Measurements from ENCODE around the gene CLIP3. TPM values are rescaled to one million over a fixed set of nuclear protein-coding genes. Genes with fewer than 3 reads are reported as not detected.
A peak's percentile ranks its signal among the peaks of the same experiment; 100 is the strongest.

The CLIP3 gene
- total and polyA plus RNA-seq, 2 of the 13 experiments (the other 11 are each of a cell fraction or from before 2014, with no cell fraction given): 0.15 to 1.2 TPM

DNA sequence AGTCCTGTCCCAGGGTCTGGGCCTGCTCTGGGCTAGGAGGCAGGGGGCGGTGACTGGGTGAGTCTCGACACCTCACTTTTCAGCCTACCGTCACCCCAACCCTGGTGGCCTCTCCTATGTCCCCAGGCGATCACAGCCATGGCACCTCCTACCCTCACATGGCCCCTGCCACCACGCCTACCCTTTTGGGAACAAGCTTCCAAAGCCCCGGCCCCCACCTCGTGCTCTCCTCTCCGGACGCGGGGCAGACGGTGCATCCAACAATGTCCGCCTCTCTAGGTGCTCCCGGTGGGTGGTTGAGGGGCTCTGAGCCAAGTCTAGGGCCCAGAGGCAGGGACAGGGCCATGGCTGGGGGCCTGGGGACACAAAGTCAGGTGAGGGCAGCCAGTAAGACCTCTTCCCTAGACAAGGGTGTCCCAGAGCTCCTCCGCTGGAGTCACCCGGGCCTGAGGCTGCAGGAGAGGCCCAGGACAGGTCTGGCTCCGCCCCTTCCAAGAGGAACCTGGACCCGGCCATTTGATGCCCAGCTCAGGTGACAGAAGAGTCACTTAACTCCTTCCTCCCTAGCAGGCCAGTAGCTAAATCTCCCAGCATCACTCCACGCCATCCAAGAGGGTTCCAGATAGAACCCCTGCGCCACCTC is 24.2 kb downstream of the CLIP3 start, which contains the start of gene SYNE4 (continued):
- TF ChIP-seq, protein P1, sequence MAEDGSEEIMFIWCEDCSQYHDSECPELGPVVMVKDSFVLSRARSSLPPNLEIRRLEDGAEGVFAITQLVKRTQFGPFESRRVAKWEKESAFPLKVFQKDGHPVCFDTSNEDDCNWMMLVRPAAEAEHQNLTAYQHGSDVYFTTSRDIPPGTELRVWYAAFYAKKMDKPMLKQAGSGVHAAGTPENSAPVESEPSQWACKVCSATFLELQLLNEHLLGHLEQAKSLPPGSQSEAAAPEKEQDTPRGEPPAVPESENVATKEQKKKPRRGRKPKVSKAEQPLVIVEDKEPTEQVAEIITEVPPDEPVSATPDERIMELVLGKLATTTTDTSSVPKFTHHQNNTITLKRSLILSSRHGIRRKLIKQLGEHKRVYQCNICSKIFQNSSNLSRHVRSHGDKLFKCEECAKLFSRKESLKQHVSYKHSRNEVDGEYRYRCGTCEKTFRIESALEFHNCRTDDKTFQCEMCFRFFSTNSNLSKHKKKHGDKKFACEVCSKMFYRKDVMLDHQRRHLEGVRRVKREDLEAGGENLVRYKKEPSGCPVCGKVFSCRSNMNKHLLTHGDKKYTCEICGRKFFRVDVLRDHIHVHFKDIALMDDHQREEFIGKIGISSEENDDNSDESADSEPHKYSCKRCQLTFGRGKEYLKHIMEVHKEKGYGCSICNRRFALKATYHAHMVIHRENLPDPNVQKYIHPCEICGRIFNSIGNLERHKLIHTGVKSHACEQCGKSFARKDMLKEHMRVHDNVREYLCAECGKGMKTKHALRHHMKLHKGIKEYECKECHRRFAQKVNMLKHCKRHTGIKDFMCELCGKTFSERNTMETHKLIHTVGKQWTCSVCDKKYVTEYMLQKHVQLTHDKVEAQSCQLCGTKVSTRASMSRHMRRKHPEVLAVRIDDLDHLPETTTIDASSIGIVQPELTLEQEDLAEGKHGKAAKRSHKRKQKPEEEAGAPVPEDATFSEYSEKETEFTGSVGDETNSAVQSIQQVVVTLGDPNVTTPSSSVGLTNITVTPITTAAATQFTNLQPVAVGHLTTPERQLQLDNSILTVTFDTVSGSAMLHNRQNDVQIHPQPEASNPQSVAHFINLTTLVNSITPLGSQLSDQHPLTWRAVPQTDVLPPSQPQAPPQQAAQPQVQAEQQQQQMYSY (CRISPR knock-in tag; IDR thresholded peaks at IDR 0.05): 0 out of 2 replicates have a peak, but pooled peaks have one; percentile 21
- TF ChIP-seq ZNF577 (CRISPR knock-in tag; IDR thresholded peaks at IDR 0.05; ENCODE audit: borderline replicate concordance, low read depth) (no peak), PITX1 (CRISPR knock-in tag; IDR thresholded peaks at IDR 0.05) (peak; percentile 29; the same call in 1 of the 2 replicates), AKAP8 (CRISPR knock-in tag; IDR thresholded peaks at IDR 0.05) (no peak), ZNF674 (CRISPR knock-in tag; IDR thresholded peaks at IDR 0.05; ENCODE audit: low read depth) (no peak), RFX1 (IDR thresholded peaks at IDR 0.05) (no peak), CBX1 (IDR thresholded peaks at IDR 0.05; ENCODE audit: low read depth) (no peak), ZNF44 (CRISPR knock-in tag; IDR thresholded peaks at IDR 0.05) (no peak), ZNF350 (CRISPR knock-in tag; IDR thresholded peaks at IDR 0.05; ENCODE audit: borderline replicate concordance, low read depth) (0 out of 2 replicates have a peak, but pooled peaks have one; percentile 63), SOX6 (IDR thresholded peaks at IDR 0.05) (no peak), SOX6 (CRISPR knock-in tag; IDR thresholded peaks at IDR 0.05) (peak; percentile 36; the same call in 1 of the 2 replicates), CEBPB (IDR thresholded peaks at IDR 0.05; ENCODE audit: borderline replicate concordance, low read depth, low read length) (no peak), ZNF619 (CRISPR knock-in tag; IDR thresholded peaks at IDR 0.05) (no peak), KDM1A (CRISPR knock-in tag; IDR thresholded peaks at IDR 0.05) (0 out of 2 replicates have a peak, but pooled peaks have one; percentile 22), NFKBIZ (CRISPR knock-in tag; IDR thresholded peaks at IDR 0.05) (no peak), ZFP37 (CRISPR knock-in tag; IDR thresholded peaks at IDR 0.05; ENCODE audit: borderline replicate concordance) (no peak), ZNF329 (CRISPR knock-in tag; IDR thresholded peaks at IDR 0.05; ENCODE audit: low read depth) (peak; percentile 56; the same call in 1 of the 2 replicates)
- TF ChIP-seq, protein P2, sequence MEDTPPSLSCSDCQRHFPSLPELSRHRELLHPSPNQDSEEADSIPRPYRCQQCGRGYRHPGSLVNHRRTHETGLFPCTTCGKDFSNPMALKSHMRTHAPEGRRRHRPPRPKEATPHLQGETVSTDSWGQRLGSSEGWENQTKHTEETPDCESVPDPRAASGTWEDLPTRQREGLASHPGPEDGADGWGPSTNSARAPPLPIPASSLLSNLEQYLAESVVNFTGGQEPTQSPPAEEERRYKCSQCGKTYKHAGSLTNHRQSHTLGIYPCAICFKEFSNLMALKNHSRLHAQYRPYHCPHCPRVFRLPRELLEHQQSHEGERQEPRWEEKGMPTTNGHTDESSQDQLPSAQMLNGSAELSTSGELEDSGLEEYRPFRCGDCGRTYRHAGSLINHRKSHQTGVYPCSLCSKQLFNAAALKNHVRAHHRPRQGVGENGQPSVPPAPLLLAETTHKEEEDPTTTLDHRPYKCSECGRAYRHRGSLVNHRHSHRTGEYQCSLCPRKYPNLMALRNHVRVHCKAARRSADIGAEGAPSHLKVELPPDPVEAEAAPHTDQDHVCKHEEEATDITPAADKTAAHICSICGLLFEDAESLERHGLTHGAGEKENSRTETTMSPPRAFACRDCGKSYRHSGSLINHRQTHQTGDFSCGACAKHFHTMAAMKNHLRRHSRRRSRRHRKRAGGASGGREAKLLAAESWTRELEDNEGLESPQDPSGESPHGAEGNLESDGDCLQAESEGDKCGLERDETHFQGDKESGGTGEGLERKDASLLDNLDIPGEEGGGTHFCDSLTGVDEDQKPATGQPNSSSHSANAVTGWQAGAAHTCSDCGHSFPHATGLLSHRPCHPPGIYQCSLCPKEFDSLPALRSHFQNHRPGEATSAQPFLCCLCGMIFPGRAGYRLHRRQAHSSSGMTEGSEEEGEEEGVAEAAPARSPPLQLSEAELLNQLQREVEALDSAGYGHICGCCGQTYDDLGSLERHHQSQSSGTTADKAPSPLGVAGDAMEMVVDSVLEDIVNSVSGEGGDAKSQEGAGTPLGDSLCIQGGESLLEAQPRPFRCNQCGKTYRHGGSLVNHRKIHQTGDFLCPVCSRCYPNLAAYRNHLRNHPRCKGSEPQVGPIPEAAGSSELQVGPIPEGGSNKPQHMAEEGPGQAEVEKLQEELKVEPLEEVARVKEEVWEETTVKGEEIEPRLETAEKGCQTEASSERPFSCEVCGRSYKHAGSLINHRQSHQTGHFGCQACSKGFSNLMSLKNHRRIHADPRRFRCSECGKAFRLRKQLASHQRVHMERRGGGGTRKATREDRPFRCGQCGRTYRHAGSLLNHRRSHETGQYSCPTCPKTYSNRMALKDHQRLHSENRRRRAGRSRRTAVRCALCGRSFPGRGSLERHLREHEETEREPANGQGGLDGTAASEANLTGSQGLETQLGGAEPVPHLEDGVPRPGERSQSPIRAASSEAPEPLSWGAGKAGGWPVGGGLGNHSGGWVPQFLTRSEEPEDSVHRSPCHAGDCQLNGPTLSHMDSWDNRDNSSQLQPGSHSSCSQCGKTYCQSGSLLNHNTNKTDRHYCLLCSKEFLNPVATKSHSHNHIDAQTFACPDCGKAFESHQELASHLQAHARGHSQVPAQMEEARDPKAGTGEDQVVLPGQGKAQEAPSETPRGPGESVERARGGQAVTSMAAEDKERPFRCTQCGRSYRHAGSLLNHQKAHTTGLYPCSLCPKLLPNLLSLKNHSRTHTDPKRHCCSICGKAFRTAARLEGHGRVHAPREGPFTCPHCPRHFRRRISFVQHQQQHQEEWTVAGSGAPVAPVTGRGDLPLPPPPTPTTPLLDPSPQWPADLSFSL (CRISPR knock-in tag; IDR thresholded peaks at IDR 0.05): no peak
- TF ChIP-seq, protein P3, sequence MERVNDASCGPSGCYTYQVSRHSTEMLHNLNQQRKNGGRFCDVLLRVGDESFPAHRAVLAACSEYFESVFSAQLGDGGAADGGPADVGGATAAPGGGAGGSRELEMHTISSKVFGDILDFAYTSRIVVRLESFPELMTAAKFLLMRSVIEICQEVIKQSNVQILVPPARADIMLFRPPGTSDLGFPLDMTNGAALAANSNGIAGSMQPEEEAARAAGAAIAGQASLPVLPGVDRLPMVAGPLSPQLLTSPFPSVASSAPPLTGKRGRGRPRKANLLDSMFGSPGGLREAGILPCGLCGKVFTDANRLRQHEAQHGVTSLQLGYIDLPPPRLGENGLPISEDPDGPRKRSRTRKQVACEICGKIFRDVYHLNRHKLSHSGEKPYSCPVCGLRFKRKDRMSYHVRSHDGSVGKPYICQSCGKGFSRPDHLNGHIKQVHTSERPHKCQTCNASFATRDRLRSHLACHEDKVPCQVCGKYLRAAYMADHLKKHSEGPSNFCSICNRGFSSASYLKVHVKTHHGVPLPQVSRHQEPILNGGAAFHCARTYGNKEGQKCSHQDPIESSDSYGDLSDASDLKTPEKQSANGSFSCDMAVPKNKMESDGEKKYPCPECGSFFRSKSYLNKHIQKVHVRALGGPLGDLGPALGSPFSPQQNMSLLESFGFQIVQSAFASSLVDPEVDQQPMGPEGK (CRISPR knock-in tag; IDR thresholded peaks at IDR 0.05): peak; percentile 42; the same call in 1 of the 2 replicates

Measured in HepG2 (cell line).